Measurements from ENCODE around the gene LRRC42.

LRRC42 gene
- 5.3 to 14.3 reads per million in 2 donors for total RNA-seq

GRCh38 chr1:53946252-53947171 lies at the start of gene LRRC42:
LRRC42 (plus strand) TSS chr1:53946350; CDS start chr1:53952000, 5,650 bp downstream.
- no peak for DNase-seq

- DNase-seq = no peak
Observed at GRCh38 chr1:53896635-53897229, 49.4 kb upstream of the LRRC42 start.

GRCh38 chr1:53899206-53899628 lies 46.9 kb upstream of the LRRC42 start:
- no peak for DNase-seq

GRCh38 chr1:53899708-53900107 lies 46.4 kb upstream of the LRRC42 start:
- DNase-seq = no peak

GRCh38 chr1:53902235-53903138 lies 43.7 kb upstream of the LRRC42 start:
- no peak for DNase-seq

- no peak for DNase-seq
Observed at GRCh38 chr1:53905509-53905908, 40.6 kb upstream of the LRRC42 start.

GRCh38 chr1:53906121-53906520 lies 40.0 kb upstream of the LRRC42 start:
- no peak for DNase-seq

- no peak for DNase-seq
Observed at GRCh38 chr1:53909946-53910345, 36.2 kb upstream of the LRRC42 start.

GRCh38 chr1:53911442-53911841 lies 34.7 kb upstream of the LRRC42 start:
- no peak for DNase-seq

- no peak for DNase-seq
Observed at GRCh38 chr1:53913352-53914033, 32.7 kb upstream of the LRRC42 start.

- no peak for DNase-seq
Observed at GRCh38 chr1:53918343-53918742, 27.8 kb upstream of the LRRC42 start.

- DNase-seq = no peak
Observed at GRCh38 chr1:53919675-53920066, 26.5 kb upstream of the LRRC42 start.

- DNase-seq = no peak
Observed at GRCh38 chr1:53927376-53927881, 18.7 kb upstream of the LRRC42 start.

GRCh38 chr1:53929246-53929960 lies 16.7 kb upstream of the LRRC42 start:
- no peak for DNase-seq

- DNase-seq = no peak
Observed at GRCh38 chr1:53930932-53931331, 15.2 kb upstream of the LRRC42 start.

- DNase-seq = no peak
Observed at GRCh38 chr1:53931523-53931922, 14.6 kb upstream of the LRRC42 start.

- no peak for DNase-seq
Observed at GRCh38 chr1:53934170-53934765, 11.9 kb upstream of the LRRC42 start.

- DNase-seq = no peak
Observed at GRCh38 chr1:53936430-53936829, 9.7 kb upstream of the LRRC42 start.

- no peak for DNase-seq
Observed at GRCh38 chr1:53938136-53938830, 7.9 kb upstream of the LRRC42 start.

All from T-helper 9 cell (primary cell).